Activated CD4-positive, alpha-beta T cell treated with anti-CD3 and anti-CD28 coated beads for 24 hours (primary cell): ENCODE data around the gene RASGRP2.

Experiments
- DNase-seq, 2 donors: peaks; one replicate each; pipeline ENCODE4 v3.0.0-alpha.2; 2020; ENCODE audit warnings: low read depth in 2 of 2

The RASGRP2 gene

GRCh38 chr11:64743591-64744543 is at the start of gene RASGRP2:
Gene RASGRP2, minus strand, starts transcription at chr11:64744142. Its CDS starts 1,276 bp downstream, at chr11:64742866.
- peak; percentile 65 to 66 for DNase-seq

- DNase-seq = no peak
Measured at GRCh38 chr11:64792482-64792881, 48.5 kb upstream of the RASGRP2 start.

- DNase-seq = no peak
Measured at GRCh38 chr11:64791781-64792291, 47.9 kb upstream of the RASGRP2 start.

- DNase-seq = no peak
Measured at GRCh38 chr11:64790205-64791095, 46.5 kb upstream of the RASGRP2 start.

GRCh38 chr11:64789331-64790204 is 45.6 kb upstream of the RASGRP2 start:
- DNase-seq = no peak

- DNase-seq = no peak
Measured at GRCh38 chr11:64788321-64789215, 44.6 kb upstream of the RASGRP2 start.

GRCh38 chr11:64787526-64788320 is 43.8 kb upstream of the RASGRP2 start:
- DNase-seq = peak in 1 of 2 donors; percentile 53

- DNase-seq = no peak
Measured at GRCh38 chr11:64786308-64786707, 42.4 kb upstream of the RASGRP2 start.

GRCh38 chr11:64784813-64785581 is 41.1 kb upstream of the RASGRP2 start:
- DNase-seq = no peak

- peak; percentile 97 for DNase-seq
Measured at GRCh38 chr11:64778473-64779298, 34.7 kb upstream of the RASGRP2 start, which contains the start of gene SF1. Gene SF1, minus strand, starts transcription at chr11:64778542. Its CDS starts 150 bp downstream, at chr11:64778392.

- no peak for DNase-seq
Measured at GRCh38 chr11:64778223-64778472, 34.2 kb upstream of the RASGRP2 start.

GRCh38 chr11:64777449-64778222 is 33.7 kb upstream of the RASGRP2 start:
- DNase-seq = peak; percentile 61 to 69

- no peak for DNase-seq
Measured at GRCh38 chr11:64776875-64777274, 32.9 kb upstream of the RASGRP2 start.

- no peak for DNase-seq
Measured at GRCh38 chr11:64776425-64776824, 32.5 kb upstream of the RASGRP2 start.

GRCh38 chr11:64774144-64774543 is 30.2 kb upstream of the RASGRP2 start:
- DNase-seq = no peak

- DNase-seq = no peak
Measured at GRCh38 chr11:64772303-64773018, 28.5 kb upstream of the RASGRP2 start.
